ENCODE measurements around the gene ATP8B1.

GRCh38 chr18:57794951-57795728, 8.0 kb downstream of the ATP8B1 start:
- TF ChIP-seq EZH2 (IDR thresholded peaks at IDR 0.05; ENCODE audit: insufficient read depth, poor library complexity, severe bottlenecking) (no peak), EZH2phosphoT487 (IDR thresholded peaks at IDR 0.05; ENCODE audit: insufficient read depth, low read depth) (no peak)

Measured in GM23248 (cell line).